ENCODE measurements around the gene GPR108.

GRCh38 chr19:6731822-6732221 lies 5.6 kb downstream of the GPR108 start:
- TF ChIP-seq, protein P1, sequence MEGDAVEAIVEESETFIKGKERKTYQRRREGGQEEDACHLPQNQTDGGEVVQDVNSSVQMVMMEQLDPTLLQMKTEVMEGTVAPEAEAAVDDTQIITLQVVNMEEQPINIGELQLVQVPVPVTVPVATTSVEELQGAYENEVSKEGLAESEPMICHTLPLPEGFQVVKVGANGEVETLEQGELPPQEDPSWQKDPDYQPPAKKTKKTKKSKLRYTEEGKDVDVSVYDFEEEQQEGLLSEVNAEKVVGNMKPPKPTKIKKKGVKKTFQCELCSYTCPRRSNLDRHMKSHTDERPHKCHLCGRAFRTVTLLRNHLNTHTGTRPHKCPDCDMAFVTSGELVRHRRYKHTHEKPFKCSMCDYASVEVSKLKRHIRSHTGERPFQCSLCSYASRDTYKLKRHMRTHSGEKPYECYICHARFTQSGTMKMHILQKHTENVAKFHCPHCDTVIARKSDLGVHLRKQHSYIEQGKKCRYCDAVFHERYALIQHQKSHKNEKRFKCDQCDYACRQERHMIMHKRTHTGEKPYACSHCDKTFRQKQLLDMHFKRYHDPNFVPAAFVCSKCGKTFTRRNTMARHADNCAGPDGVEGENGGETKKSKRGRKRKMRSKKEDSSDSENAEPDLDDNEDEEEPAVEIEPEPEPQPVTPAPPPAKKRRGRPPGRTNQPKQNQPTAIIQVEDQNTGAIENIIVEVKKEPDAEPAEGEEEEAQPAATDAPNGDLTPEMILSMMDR (IDR thresholded peaks at IDR 0.05; ENCODE audit: insufficient read depth, low read depth, low read length) = no peak
- TF ChIP-seq EZH2 (IDR thresholded peaks at IDR 0.05; ENCODE audit: insufficient read depth, low read length) = no peak

All from astrocyte (in vitro differentiated cells and primary cell).